IMR-90 (cell line): Measurements from ENCODE around the gene COL13A1.

ENCODE experiments used
- BHLHE40 ChIP-seq: fragments of 150-350 bp; IDR thresholded peaks from 2 replicates; pipeline ENCODE4 v1.6.1; 2016; ENCODE audit warnings: mild to moderate bottlenecking, low read depth, low read length
- CEBPB ChIP-seq: IDR thresholded peaks from 2 replicates; pipeline ENCODE4 v1.6.1; 2012; ENCODE audit warnings: low read depth, low read length, improper control_type of control experiment
- CHD1 ChIP-seq: IDR thresholded peaks from 2 replicates; pipeline ENCODE4 v1.6.1; 2012; ENCODE audit warnings: low read depth, low read length, improper control_type of control experiment
- FOS ChIP-seq: fragments of 150-350 bp; IDR thresholded peaks from 2 replicates; pipeline ENCODE4 v1.6.1; 2016; ENCODE audit warnings: low read depth, low read length
- MAFK ChIP-seq: IDR thresholded peaks from 2 replicates; pipeline ENCODE4 v1.6.1; 2012; ENCODE audit warnings: low read depth, low read length, improper control_type of control experiment
- MXI1 ChIP-seq: IDR thresholded peaks from 2 replicates; pipeline ENCODE4 v1.6.1; 2012; ENCODE audit warnings: low read depth, mild to moderate bottlenecking, low read length, moderate library complexity, borderline replicate concordance
- POLR2A ChIP-seq: IDR thresholded peaks from 2 replicates; pipeline ENCODE4 v1.6.1; 2012; ENCODE audit warnings: mild to moderate bottlenecking, low read depth, low read length
- RAD21 ChIP-seq: IDR thresholded peaks from 2 replicates; pipeline ENCODE4 v1.6.1; 2012; ENCODE audit warnings: low read length, improper control_type of control experiment
- TF ChIP-seq, protein P1 (sequence below): conservative IDR thresholded peaks from 2 replicates; pipeline ENCODE4 v1.5.1; 2012; ENCODE audit warnings: mild to moderate bottlenecking, low read depth, low read length, improper control_type of control experiment
- TF ChIP-seq, protein P2 (sequence below): fragments of 150-350 bp; IDR thresholded peaks from 2 replicates; pipeline ENCODE4 v1.6.1; 2016; ENCODE audit warnings: low read depth, mild to moderate bottlenecking, low read length, moderate library complexity, borderline replicate concordance
- TF ChIP-seq, protein P3 (sequence below): fragments of 150-350 bp; IDR thresholded peaks from 2 replicates; pipeline ENCODE4 v1.6.1; 2017; ENCODE audit warnings: mild to moderate bottlenecking, antibody characterized with exemption, low read length, low read depth

DNA sequence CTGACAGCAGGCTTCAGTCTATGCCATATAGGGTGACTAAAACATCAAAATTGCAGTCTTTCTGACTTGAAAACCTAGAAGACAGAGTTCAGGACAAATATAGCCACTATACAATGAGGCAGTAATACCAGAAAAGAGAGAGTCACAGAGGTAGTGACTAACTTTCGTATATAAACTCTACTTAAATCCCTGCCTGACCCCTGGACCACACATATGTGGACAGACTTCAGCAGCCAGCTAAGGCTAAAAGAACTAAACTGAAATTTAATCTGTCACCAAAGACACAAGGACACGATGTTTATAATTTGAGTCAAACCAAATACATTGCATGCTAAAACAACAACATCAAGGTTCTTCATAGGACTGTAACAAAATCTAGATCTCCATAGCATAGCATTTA is 186.4 kb downstream of the COL13A1 start:
- TF ChIP-seq, protein P1, sequence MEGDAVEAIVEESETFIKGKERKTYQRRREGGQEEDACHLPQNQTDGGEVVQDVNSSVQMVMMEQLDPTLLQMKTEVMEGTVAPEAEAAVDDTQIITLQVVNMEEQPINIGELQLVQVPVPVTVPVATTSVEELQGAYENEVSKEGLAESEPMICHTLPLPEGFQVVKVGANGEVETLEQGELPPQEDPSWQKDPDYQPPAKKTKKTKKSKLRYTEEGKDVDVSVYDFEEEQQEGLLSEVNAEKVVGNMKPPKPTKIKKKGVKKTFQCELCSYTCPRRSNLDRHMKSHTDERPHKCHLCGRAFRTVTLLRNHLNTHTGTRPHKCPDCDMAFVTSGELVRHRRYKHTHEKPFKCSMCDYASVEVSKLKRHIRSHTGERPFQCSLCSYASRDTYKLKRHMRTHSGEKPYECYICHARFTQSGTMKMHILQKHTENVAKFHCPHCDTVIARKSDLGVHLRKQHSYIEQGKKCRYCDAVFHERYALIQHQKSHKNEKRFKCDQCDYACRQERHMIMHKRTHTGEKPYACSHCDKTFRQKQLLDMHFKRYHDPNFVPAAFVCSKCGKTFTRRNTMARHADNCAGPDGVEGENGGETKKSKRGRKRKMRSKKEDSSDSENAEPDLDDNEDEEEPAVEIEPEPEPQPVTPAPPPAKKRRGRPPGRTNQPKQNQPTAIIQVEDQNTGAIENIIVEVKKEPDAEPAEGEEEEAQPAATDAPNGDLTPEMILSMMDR, result no peak
- TF ChIP-seq CEBPB, result no peak
- no peak for TF ChIP-seq MXI1
- TF ChIP-seq, protein P2, sequence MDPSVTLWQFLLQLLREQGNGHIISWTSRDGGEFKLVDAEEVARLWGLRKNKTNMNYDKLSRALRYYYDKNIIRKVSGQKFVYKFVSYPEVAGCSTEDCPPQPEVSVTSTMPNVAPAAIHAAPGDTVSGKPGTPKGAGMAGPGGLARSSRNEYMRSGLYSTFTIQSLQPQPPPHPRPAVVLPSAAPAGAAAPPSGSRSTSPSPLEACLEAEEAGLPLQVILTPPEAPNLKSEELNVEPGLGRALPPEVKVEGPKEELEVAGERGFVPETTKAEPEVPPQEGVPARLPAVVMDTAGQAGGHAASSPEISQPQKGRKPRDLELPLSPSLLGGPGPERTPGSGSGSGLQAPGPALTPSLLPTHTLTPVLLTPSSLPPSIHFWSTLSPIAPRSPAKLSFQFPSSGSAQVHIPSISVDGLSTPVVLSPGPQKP, result no peak
- TF ChIP-seq POLR2A, result no peak
- TF ChIP-seq MAFK, result no peak
- no peak for TF ChIP-seq CHD1
- no peak for TF ChIP-seq BHLHE40
- no peak for TF ChIP-seq FOS
- TF ChIP-seq, protein P3, sequence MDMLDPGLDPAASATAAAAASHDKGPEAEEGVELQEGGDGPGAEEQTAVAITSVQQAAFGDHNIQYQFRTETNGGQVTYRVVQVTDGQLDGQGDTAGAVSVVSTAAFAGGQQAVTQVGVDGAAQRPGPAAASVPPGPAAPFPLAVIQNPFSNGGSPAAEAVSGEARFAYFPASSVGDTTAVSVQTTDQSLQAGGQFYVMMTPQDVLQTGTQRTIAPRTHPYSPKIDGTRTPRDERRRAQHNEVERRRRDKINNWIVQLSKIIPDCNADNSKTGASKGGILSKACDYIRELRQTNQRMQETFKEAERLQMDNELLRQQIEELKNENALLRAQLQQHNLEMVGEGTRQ, result no peak
- no peak for TF ChIP-seq RAD21
